T-helper 17 cell (primary cell): ENCODE measurements around the gene POR. TPM values are rescaled to one million over a fixed set of nuclear protein-coding genes. Genes with fewer than 3 reads are reported as not detected.
"Not testable (repeated sequence)": the region's sequence is repeated elsewhere in the genome, so short reads cannot be mapped to it uniquely, and the experiment has no call there.

ENCODE experiments used
- ATAC-seq: fragments of 150-1000 bp; cut with Tn5 transposase; 2 replicates; pipeline ENCODE4 v1.10.0; 2021; ENCODE audit warnings: mild to moderate bottlenecking, moderate library complexity
- DNase-seq, 3 donors: peaks; one replicate each; pipeline versions ENCODE4 v3.0.0 to v3.0.0-alpha.2; 2020 to 2021
- H3K9me3 ChIP-seq: one replicate; pipeline ENCODE4 v1.7.0; 2013; ENCODE audit warnings: low read length, mild to moderate bottlenecking; ENCODE audit not compliant: control insufficient read depth, poor library complexity, severe bottlenecking
- H3K27ac Mint-ChIP-seq: one replicate; pipeline ENCODE4 v1.8.0; 2022; ENCODE audit warnings: mild to moderate bottlenecking, moderate library complexity, mixed read lengths
- H3K27me3 Mint-ChIP-seq: one replicate; pipeline ENCODE4 v1.8.0; 2022; ENCODE audit warnings: mixed read lengths
- H3K36me3 Mint-ChIP-seq: one replicate; pipeline ENCODE4 v1.8.0; 2022; ENCODE audit warnings: low read depth, mixed read lengths
- H3K4me1 Mint-ChIP-seq: one replicate; pipeline ENCODE4 v1.8.0; 2022; ENCODE audit warnings: mild to moderate bottlenecking, mixed read lengths
- H3K4me3 Mint-ChIP-seq: one replicate; pipeline ENCODE4 v1.8.0; 2022; ENCODE audit warnings: mild to moderate bottlenecking, moderate library complexity, mixed read lengths
- total RNA-seq, 4 donors: library from RNA in 2 of 4; stranded (reverse) in 2 of 4; gene quantifications; one replicate each; pipeline ENCODE4 v1.2.3 and lab custom pipeline; 2022 to 2026

POR gene
- total RNA-seq, 2 donors from 2014 or later = 48.7 to 51.0 TPM

- H3K27me3 Mint-ChIP-seq = no peaks in the 10 kb centered on the region
- no peaks in the 10 kb centered on the region for H3K9me3 ChIP-seq
- DNase-seq (peak in 1 of 3 donors; percentile 24), ATAC-seq (peak; percentile 5)
- H3K36me3 Mint-ChIP-seq = peaks cover 3% of the 10 kb centered on the region
- peak overlapping the region; percentile 88 for H3K4me3 Mint-ChIP-seq
- H3K27ac Mint-ChIP-seq = peak overlapping the region; percentile 74
- H3K4me1 Mint-ChIP-seq = peaks cover 40% of the 10 kb centered on the region
Measured at GRCh38 chr7:75993689-75994387, 78.9 kb downstream of the POR start.

DNA sequence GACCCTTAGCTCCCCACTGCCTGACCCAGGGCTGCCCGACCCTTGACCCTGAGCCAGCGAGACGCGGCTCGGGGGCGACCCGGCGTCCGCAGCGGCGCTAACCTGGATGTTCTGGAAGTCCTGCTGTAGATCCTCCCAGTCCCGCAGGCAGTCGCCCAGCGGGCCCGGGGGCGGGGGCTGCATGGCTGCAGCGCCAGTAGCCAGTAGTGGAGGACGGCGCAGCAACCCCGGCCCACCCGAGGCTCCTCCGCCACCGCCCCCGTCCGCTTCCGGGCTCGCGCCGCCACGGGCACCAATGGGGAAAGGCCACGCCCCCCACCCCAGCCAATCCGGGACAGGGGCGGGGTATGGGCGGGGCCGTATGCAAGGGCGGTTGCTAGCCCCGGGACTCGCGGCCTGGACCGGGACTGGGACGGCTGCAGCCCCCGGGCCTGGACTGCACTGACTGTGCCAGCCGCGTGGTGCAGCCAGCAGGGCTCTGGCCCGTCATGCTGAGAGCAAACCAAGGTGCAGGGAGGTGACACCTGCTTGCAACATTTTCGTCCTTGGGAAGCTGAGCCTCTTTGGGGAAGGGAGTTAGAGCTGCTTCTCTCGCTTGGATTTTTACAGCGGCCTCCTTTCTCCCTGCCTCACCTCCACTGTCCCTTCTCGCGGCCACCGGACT, 79.6 kb downstream of the POR start, which contains the start of gene TMEM120A:
TSS of gene TMEM120A (minus strand) at position 208 of the 664 bp plus-strand sequence. CDS start at position 183, 25 bp downstream.
- no peaks in the 10 kb centered on the region for H3K9me3 ChIP-seq
- Mint-ChIP-seq H3K27ac (peak within 1 kb of the TSS; percentile 74), H3K36me3 (peaks cover 6% of the 10 kb centered on the region), H3K27me3 (no peaks in the 10 kb centered on the region), H3K4me3 (peak within 1 kb of the TSS; percentile 88), H3K4me1 (peaks cover 39% of the 10 kb centered on the region)
- ATAC-seq = peak; percentile 99
- peak; percentile 90 to 97 (median 95) for DNase-seq

- peaks cover 34% of the 10 kb centered on the region for H3K4me1 Mint-ChIP-seq
- no peaks in the 10 kb centered on the region for H3K9me3 ChIP-seq
- DNase-seq (no peak), ATAC-seq (no peak)
- peak overlapping the region; percentile 88 for H3K4me3 Mint-ChIP-seq
- H3K36me3 Mint-ChIP-seq = peaks cover 6% of the 10 kb centered on the region
- H3K27ac Mint-ChIP-seq = no peak overlapping the region
- H3K27me3 Mint-ChIP-seq = no peaks in the 10 kb centered on the region
Measured at GRCh38 chr7:75995052-75995471, 80.1 kb downstream of the POR start.

DNA sequence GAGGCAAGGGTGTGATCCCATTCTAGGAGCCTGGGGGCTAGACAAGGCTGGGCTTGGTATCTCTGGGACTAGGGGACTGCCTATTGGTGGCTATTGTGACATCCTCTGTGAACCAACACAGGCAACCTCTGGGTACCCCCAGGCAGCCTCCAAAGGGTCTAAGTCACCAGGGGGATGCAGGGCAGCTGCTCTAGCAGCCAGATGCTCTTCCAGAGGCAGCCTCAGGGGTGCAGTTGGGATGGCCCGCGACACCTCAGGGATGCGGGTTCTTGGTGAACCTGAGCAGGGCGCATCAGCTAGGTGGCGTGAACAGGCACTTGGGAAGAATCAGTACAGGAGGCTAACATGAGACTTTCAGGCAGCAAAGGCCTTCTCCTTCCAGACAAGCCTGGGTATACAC, 81.0 kb downstream of the POR start:
- peak overlapping the region; percentile 28 for H3K4me3 Mint-ChIP-seq
- H3K27ac Mint-ChIP-seq = no peak overlapping the region
- H3K36me3 Mint-ChIP-seq = peaks cover 6% of the 10 kb centered on the region
- no peaks in the 10 kb centered on the region for H3K9me3 ChIP-seq
- no peak for ATAC-seq
- peaks cover 27% of the 10 kb centered on the region for H3K4me1 Mint-ChIP-seq
- DNase-seq = no peak
- no peaks in the 10 kb centered on the region for H3K27me3 Mint-ChIP-seq

GRCh38 chr7:75996476-75996875, 81.5 kb downstream of the POR start:
- H3K27me3 Mint-ChIP-seq = no peaks in the 10 kb centered on the region
- H3K4me1 Mint-ChIP-seq = peaks cover 26% of the 10 kb centered on the region
- H3K36me3 Mint-ChIP-seq = peaks cover 6% of the 10 kb centered on the region

GRCh38 chr7:75998038-75998437, 83.1 kb downstream of the POR start:
- Mint-ChIP-seq H3K27me3 (no peaks in the 10 kb centered on the region), H3K36me3 (peaks cover 7% of the 10 kb centered on the region), H3K4me1 (peaks cover 24% of the 10 kb centered on the region), H3K27ac (peak overlapping the region; percentile 76), H3K4me3 (no peak overlapping the region)
- DNase-seq (no peak), ATAC-seq (no peak)
- H3K9me3 ChIP-seq = no peaks in the 10 kb centered on the region

More at GRCh38 chr7:75996476-75996875, 81.5 kb downstream of the POR start:
- no peak for ATAC-seq
- Mint-ChIP-seq H3K4me3 (no peak overlapping the region), H3K27ac (peak overlapping the region; percentile 76)
- no peak for DNase-seq
- H3K9me3 ChIP-seq = no peaks in the 10 kb centered on the region

DNA sequence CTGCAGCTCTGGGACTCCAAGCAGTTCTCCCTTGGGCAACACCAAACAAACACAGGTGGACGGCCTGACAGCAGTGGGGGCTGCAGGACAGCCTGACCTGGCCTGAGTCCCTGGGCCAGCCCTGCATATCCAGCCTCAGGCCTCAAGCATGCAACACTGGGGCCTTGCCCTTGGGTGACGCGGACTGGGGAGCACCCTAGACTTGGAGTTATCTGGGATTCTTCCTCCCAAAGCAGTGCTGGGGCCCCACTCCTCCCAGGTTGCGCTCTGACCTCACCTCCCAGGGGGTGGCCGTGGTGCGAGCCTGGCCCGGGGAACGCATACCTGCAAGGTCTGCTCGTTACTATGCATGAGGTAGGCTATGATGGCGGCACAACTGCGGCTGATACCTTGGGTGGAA, 85.6 kb downstream of the POR start:
- DNase-seq = no peak
- no peak for ATAC-seq
- Mint-ChIP-seq H3K36me3 (peaks cover 9% of the 10 kb centered on the region), H3K27me3 (no peaks in the 10 kb centered on the region), H3K4me1 (peaks cover 18% of the 10 kb centered on the region), H3K27ac (no peak overlapping the region), H3K4me3 (no peak overlapping the region)
- no peaks in the 10 kb centered on the region for H3K9me3 ChIP-seq

- no peaks in the 10 kb centered on the region for H3K9me3 ChIP-seq
- Mint-ChIP-seq H3K36me3 (peaks cover 7% of the 10 kb centered on the region), H3K4me3 (no peak overlapping the region), H3K27me3 (no peaks in the 10 kb centered on the region), H3K4me1 (peaks cover 11% of the 10 kb centered on the region), H3K27ac (no peak overlapping the region)
- ATAC-seq = no peak
- DNase-seq = no peak
Measured at GRCh38 chr7:76002139-76002538, 87.2 kb downstream of the POR start.

DNA sequence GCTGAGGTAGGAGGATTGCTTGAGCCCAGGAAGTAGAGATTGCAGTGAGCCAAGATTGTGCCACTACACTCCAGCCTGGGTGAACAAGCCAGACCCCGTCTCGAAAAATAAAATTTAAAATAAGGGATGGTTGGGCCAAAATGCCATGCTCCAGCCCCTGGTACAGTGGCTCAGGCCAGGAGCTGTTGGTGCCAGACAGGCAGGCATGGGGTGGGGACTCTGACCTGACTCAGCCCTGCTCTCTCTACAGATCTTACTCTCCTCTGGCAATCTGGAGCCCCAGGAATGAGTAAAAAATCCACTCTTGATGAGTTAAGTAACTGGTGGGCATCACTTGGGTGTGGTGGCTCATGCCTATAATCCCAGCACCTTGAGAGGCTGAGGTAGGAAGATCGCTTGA, 87.9 kb downstream of the POR start:
- no peak for ATAC-seq
- Mint-ChIP-seq H3K27ac (no peak overlapping the region), H3K27me3 (no peaks in the 10 kb centered on the region), H3K4me3 (no peak overlapping the region), H3K36me3 (peaks cover 7% of the 10 kb centered on the region), H3K4me1 (peaks cover 6% of the 10 kb centered on the region)
- DNase-seq = no peak
- no peaks in the 10 kb centered on the region for H3K9me3 ChIP-seq

- no peak for ATAC-seq
Measured at GRCh38 chr7:76003351-76003750, 88.4 kb downstream of the POR start.

DNA sequence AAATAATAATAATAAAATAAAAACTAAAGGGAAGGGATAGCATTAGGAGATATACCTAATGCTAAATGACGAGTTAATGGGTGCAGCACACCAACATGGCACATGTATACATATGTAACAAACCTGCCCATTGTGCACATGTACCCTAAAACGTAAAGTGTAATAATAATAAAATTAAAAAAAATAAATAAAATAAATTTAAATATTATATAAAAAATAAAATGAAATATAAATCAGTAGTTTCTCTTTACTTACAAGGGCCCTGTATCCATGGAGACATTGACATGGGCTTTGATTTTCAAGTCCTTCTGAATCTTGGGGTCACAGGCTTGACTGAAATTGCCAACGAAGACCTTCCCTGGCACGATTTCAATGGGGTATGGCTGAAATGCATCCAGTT, 90.0 kb downstream of the POR start:
- ATAC-seq, H3K36me3 Mint-ChIP-seq, H3K4me3 Mint-ChIP-seq, DNase-seq, H3K27ac Mint-ChIP-seq, H3K9me3 ChIP-seq, H3K27me3 Mint-ChIP-seq: not testable (repeated sequence)
- peaks cover 21% of the 10 kb centered on the region for H3K4me1 Mint-ChIP-seq

More at GRCh38 chr7:76003351-76003750, 88.4 kb downstream of the POR start:
- no peak for DNase-seq
- Mint-ChIP-seq H3K36me3 (peaks cover 7% of the 10 kb centered on the region), H3K4me1 (peaks cover 9% of the 10 kb centered on the region), H3K27me3 (no peaks in the 10 kb centered on the region), H3K4me3 (no peak overlapping the region), H3K27ac (no peak overlapping the region)
- H3K9me3 ChIP-seq = no peaks in the 10 kb centered on the region

GRCh38 chr7:76008156-76008687, 93.3 kb downstream of the POR start:
- no peak overlapping the region for H3K4me3 Mint-ChIP-seq

More at GRCh38 chr7:76008156-76008687, 93.3 kb downstream of the POR start:
- H3K4me1 Mint-ChIP-seq = peaks cover 28% of the 10 kb centered on the region
- peaks cover 2% of the 10 kb centered on the region for H3K36me3 Mint-ChIP-seq
- no peaks in the 10 kb centered on the region for H3K27me3 Mint-ChIP-seq
- DNase-seq = no peak
- no peaks in the 10 kb centered on the region for H3K9me3 ChIP-seq
- no peak for ATAC-seq
- peak overlapping the region; percentile 90 for H3K27ac Mint-ChIP-seq
